D721Med (cell line): ENCODE measurements around the gene GRIFIN.

Experiments used
- DNase-seq: peaks from one replicate; pipeline ENCODE4 v3.0.0; 2011; ENCODE audit warnings: low spot score; ENCODE audit not compliant: insufficient read length
- FAIRE-seq: peaks from 2 replicates; lab custom pipeline; 2011; peaks lifted over from hg19 to GRCh38; lab: Jason Lieb, UNC
- TF ChIP-seq, protein P1 (sequence below): IDR thresholded peaks from 2 replicates; pipeline ENCODE4 v1.5.1; 2012; ENCODE audit warnings: mild to moderate bottlenecking, control low read depth; ENCODE audit not compliant: insufficient read depth; ENCODE audit errors: missing control alignments

The GRIFIN gene

DNA sequence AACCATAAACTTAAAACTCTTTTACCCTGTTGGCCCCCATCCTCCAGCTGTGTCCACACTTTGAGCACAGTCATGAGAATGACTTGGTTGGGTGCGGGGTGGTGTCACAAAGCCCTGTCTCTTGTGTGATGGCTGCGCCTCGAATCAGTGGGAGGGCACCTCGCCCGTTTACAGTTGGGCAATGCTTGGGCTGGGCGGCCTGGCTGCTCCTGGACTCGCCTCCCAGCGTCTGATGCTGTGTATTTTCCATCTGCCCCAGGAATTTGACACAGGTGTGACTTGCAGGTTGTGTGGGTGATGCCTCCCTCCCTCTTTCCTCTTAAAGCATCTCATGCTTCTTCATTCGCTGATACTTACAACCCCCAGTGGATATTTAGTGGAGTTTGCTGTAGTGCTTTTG, 39.1 kb downstream of the GRIFIN start:
- TF ChIP-seq, protein P1, sequence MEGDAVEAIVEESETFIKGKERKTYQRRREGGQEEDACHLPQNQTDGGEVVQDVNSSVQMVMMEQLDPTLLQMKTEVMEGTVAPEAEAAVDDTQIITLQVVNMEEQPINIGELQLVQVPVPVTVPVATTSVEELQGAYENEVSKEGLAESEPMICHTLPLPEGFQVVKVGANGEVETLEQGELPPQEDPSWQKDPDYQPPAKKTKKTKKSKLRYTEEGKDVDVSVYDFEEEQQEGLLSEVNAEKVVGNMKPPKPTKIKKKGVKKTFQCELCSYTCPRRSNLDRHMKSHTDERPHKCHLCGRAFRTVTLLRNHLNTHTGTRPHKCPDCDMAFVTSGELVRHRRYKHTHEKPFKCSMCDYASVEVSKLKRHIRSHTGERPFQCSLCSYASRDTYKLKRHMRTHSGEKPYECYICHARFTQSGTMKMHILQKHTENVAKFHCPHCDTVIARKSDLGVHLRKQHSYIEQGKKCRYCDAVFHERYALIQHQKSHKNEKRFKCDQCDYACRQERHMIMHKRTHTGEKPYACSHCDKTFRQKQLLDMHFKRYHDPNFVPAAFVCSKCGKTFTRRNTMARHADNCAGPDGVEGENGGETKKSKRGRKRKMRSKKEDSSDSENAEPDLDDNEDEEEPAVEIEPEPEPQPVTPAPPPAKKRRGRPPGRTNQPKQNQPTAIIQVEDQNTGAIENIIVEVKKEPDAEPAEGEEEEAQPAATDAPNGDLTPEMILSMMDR = no peak
- FAIRE-seq = no peak

DNA sequence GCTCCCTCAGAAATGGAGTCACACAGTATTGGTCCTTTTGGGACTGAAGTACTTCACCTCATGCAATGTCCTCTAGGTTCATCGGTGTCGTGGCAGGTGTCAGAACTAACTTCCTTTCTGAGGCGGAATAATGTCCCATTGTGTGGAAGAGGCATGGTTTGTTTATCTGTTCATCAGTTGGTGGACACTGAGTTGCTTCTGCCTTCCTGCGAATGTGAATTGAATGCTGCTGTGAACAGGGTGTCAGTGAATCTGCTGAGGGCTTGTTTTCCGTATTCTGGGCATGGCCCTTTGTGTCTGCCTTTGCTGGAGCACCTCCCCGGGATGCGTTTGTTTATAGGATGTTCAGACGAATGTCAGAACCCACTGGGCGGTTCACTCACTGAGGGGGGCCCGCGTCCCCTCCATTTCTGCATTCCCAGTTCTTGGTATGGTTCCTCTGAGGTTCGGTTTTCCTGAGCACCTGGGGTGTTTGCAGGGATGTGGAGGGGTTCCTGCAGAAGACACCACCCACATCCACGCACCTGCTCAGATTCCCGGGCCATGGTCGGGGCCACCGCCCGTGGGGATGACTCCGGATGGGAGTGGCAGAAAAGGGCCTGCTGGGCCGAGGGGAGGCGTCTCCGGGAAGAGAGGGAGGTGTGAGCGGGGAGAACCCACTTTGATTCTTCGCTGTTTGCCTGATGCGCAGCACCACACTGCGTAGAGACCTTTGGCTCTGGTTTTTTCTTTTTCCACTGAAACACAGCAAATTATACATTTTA, 39.7 kb downstream of the GRIFIN start:
- FAIRE-seq = no peak

More for the DNA sequence above, 39.1 kb downstream of the GRIFIN start:
- no peak for DNase-seq

DNA sequence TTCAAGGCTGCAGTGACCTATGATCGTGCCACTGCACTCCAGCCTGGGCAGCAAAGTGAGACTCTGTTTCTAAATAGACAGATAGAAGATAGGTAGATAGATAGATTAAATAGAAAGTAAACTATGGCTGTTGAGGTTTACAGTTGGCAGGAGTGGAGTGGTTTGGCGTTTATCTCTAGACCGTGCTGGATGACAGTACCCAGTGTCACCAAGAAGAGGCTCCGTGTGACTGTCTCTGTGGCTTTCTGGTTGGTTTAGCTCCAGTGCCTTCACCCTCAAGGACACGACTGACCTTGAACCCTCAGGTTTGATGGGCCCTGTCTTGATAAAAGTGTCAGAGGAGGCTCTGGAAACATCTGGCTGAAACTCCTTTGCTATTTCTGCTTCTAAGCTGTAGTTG, 41.1 kb downstream of the GRIFIN start:
- TF ChIP-seq, protein P1 = no peak
- no peak for FAIRE-seq
- DNase-seq = no peak

More for the DNA sequence above, 39.7 kb downstream of the GRIFIN start:
- DNase-seq = no peak
- TF ChIP-seq, protein P1 = no peak

DNA sequence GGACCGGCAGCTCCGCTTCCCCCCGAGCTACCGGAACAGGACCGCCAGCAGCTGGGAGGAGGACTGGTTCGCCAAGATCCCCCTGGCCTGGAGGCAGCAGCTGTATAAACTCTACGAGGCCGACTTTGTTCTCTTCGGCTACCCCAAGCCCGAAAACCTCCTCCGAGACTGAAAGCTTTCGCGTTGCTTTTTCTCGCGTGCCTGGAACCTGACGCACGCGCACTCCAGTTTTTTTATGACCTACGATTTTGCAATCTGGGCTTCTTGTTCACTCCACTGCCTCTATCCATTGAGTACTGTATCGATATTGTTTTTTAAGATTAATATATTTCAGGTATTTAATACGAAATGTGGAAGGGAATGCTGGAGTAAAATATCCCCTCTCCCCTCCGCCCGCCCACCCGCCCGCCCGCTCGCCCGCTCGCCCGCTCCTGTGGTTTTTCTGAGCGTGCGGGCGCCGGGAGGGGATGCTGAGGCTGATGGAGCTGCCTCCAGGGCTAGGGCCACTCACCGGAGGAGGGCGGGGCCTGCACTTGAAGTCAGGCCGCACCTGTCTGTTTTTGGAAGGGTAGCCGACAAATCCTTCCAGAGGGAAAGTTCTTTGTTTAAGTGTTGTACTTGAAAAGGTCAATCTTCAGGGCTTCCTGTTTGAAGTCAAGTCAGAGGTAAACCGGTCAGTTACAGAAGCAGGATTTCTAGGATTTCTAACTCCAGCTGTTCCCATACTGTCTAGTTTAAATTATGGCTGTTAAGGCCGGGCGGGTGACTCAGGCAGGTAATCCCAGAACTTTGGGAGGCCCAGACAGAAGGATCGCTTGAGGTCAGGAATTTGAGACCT, 42.3 kb downstream of the GRIFIN start:
- TF ChIP-seq, protein P1 = no peak
- DNase-seq (no peak), FAIRE-seq (no peak)

DNA sequence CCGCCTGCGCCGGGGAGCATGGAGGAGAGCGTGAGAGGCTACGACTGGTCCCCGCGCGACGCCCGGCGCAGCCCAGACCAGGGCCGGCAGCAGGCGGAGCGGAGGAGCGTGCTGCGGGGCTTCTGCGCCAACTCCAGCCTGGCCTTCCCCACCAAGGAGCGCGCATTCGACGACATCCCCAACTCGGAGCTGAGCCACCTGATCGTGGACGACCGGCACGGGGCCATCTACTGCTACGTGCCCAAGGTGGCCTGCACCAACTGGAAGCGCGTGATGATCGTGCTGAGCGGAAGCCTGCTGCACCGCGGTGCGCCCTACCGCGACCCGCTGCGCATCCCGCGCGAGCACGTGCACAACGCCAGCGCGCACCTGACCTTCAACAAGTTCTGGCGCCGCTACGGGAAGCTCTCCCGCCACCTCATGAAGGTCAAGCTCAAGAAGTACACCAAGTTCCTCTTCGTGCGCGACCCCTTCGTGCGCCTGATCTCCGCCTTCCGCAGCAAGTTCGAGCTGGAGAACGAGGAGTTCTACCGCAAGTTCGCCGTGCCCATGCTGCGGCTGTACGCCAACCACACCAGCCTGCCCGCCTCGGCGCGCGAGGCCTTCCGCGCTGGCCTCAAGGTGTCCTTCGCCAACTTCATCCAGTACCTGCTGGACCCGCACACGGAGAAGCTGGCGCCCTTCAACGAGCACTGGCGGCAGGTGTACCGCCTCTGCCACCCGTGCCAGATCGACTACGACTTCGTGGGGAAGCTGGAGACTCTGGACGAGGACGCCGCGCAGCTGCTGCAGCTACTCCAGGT, 43.1 kb downstream of the GRIFIN start:
- DNase-seq = no peak
- TF ChIP-seq, protein P1 = no peak
- no peak for FAIRE-seq

DNA sequence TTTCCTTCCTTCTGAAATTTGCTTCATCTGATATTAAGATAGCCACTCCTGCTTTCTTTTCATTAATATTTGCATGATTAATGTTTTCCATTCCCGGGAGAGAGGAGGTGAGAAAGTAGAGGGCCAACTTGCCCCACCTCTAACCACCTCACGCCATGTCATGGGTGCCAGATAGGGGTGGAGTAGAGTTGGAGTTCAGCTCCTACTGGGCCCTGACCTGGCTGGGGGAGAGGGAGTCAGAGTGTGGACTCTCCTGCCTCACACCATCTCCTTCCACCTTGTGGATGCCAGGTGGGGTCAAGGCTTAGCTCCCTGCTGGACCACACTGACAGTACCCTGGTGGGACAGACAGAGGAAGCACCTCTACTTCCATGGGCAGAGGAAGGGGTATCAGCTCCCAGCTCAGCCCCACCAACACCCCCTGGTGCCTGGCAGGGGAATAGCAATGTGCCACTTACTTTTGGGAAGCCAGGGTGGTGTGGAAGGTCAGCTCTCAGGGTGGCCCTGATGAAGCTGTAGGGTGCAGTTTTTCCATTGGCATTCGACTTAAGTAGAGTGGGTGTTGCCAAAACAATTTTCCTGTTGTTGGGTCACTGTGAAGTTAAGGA, 44.8 kb downstream of the GRIFIN start:
- TF ChIP-seq, protein P1 = peak; percentile 35
- no peak for DNase-seq
- no peak for FAIRE-seq
